Suppressor macrophage treated with lipopolysaccharide for 4 hours (primary cell): ENCODE measurements around the gene MBD5.

Experiments
- DNase-seq: peaks from one replicate; pipeline ENCODE4 v3.0.0-alpha.2; 2020

Gene MBD5

DNA sequence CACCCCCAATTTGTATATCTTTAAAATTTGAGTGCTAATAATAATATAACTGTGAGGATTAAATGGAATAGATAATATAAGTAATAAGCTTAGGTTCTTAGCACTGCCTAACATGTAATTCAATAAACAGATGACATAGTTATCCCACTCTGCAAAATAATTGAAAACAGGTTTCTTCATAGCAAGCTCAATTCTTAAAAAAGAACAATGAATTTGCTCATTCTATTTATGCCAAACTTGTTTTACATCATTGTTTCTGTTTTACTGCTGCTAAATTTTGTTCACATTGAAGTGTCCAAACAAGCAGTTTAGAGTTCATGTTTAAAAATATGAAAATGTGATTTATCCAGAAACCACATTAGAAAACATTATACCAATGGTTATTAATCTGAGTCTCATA, 217.0 kb downstream of the MBD5 start:
- no peak for DNase-seq

DNA sequence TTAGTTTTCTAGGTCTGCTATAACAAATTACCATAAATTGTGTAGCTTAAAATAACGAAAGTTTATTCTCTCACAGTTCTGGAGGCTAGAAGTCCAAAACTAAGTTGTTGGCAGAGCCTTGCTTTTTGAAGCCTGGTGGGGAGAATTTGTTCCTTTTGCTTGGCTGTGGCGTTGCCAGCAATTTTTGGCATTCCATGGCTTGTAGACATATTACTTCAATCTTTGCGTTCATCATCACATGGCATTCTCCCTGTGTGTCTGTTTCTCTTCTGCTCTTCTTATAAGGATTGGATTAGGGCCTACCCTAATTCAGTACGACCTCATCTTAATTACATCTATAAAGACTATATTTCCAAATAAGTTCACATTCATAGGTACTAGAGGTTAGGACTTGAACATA, 217.7 kb downstream of the MBD5 start:
- no peak for DNase-seq

- no peak for DNase-seq
Observed at GRCh38 chr2:148240838-148241237, 219.9 kb downstream of the MBD5 start.

DNA sequence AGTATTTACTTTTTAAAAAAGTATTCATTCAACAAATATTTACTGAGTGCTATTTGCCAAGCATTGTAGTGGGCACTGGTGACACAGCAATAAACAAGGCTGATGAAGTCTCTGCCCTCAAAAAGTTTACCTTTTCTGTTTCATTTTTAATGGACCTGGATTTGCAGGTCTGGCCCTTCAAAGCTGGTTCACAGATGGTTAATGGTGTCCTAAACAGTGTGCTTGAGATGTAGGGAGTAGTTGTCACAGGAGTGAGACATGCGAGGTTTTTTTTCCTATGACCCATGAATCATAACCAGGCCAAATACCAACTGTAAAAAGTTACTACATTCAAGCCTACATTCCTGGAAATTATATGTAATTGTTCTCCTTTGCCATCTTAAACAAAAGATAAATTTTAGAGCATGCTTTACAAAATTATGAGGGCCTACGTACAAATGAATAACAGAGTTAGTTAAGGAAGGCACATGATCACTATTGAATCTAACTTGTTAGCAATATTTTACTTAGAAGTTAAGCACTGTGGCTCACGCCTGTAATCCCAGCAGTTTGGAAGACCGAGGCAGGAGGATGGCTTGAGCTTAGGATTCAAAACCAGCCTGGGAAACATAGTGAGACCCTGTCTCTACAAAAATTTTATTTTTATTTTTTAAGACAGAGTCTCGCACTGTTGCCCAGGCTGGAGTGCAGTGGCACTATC, 223.9 kb downstream of the MBD5 start:
- DNase-seq = no peak

GRCh38 chr2:148251993-148252392, 231.1 kb downstream of the MBD5 start:
- no peak for DNase-seq

DNA sequence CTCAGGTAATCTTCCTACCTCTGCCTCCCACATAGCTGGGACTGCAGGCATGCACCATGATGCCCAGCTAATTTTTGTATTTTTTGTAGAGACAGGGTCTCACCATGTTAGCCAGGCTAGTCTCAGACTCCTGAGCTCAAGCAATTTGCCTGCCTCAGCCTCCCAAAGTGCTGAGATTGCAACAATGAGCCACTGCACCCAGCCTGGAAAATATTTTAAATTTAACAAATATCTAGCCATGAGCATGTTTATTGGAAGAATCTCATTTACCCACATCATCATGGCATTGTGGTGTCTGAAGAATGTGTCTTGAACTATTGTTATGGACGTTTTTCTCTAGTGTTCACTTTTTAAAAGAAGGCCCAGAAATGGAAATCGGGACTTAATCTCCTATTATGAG, 231.8 kb downstream of the MBD5 start:
- DNase-seq = no peak

DNA sequence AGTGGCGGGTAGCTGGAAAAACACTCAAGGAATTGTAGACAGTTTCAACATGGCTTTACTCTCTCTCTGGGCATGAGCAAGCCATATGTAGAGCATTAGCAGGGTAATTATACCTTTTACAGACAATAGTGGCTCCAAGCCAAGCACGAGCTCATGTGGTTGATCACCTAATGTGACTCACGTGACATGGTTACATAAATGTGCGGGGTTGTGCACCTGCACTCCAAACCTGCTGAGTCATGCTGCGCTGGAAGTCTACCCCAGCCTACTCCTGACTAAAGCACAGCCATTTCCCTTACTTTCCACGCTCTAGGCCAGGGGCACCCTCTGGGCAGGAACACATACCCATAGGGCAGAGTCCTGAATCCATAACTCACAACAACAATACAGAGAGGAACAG, 232.8 kb downstream of the MBD5 start:
- DNase-seq = no peak

DNA sequence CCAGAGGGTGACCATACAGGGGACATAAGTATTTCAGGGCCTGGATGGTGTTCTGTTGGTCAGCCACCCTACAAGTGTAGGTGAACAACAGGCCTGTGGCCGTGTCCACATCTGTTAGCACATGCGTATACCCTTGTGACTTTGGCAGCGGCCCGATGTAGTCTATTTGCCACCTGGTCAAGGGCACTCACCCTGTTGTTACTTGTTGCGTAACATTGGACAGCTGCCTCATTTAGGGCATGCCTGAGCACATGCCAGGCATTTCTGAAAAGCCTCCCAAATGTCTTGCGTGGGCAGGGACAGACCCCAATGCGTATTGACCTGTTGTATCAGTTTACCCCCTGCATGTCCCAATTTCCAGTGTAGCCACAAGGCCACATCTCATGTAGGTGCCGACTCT, 235.0 kb downstream of the MBD5 start:
- DNase-seq = no peak

GRCh38 chr2:148257276-148257675, 236.4 kb downstream of the MBD5 start:
- DNase-seq = no peak

GRCh38 chr2:148258124-148258523, 237.2 kb downstream of the MBD5 start:
- DNase-seq = no peak

DNA sequence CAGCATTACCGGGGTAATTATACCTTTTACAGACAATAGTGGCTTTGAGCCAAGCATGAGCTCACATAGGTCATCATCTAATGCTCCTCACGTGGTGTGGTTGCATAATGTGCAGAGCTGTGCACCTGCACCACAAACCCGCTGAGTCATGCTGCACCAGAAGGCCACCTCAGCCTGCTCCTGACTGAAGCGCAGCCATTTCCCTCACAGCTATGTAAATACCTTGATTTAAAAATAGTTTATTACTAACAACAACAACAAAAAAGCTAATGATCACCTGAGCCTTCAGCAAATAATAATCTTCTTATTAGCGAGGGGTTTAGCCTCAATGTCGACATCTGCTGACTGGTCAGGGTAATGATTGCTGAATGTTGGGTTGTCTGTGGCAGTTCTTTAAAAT, 238.8 kb downstream of the MBD5 start:
- no peak for DNase-seq

GRCh38 chr2:148263890-148264289, 243.0 kb downstream of the MBD5 start:
- DNase-seq = no peak

DNA sequence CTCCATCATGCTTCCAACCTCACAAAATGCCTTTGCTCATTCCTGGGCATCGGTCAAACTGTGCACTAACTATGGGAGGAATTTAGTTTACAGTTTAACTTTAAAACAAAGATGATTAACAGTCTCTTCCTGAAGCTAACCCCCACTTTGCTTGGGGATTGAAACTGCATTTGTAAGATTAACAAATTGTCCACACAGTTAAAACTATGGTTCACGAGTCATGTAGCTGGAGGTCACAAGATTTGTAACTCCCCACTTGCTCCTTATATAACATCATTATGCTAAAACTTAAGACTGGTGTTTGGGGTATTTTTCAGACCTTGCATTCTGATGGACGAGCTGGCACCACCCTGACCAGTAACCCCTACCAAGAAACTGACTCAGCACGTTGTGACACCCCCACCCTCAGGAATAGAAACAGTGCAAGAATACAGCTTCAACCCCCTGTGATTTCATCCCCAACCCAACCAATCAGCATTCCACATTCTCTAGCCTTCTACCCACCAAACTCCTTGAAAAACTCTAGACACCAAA, 252.3 kb downstream of the MBD5 start:
- no peak for DNase-seq

DNA sequence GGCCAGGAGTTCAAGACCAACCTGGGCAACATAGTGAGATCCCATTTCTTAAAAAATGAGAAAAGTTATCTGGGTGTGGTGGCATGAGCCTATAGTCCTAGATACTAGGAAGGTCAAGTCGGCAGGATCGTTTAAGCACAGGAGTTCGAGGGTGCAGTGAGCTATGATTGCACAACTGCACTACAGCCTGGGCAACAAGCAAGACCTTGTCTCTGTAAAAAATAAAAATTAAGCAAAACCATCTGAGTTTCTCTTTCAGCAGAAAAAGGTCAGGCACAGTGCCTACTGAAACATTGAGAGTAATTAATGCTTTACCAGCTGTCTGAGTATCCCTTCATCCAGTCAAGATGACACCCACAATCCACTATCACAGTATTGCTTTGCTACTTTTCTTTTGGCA, 258.3 kb downstream of the MBD5 start:
- DNase-seq = no peak

DNA sequence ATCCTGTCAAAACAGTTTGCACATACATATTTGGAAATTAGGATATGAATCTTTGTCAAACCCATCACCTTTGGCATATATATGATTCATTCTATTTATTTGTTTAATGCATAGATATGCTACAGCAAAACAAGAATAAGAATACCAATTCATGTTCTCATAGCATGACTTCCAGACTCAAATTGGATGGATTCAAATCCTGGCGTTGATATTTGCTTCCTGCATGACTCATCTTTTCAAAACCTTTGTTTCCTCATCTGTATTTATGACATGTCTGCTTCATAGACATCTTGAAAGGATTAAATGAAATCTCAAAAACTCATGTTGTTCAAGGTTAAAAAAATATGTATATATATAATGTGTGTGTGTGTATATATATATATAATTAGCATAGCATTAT, 261.3 kb downstream of the MBD5 start:
- DNase-seq = peak; percentile 2

DNA sequence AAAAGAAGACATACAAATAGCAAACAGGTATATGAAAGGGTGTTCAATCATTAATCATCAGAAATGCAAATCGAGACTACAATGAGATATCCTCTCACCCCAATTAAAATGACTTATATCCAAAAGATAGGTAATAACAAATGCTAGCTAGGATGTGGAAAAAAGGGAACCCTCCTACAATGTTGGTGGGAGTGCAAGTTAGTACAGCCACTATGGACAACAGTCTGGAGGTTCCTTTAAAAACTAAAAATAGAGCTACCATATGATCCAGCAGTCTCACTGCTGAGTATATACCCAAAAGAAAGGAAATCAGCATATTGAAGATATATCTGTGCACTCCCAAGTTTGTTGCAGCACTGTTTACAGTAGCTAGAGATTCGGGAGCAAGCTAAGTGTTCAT, 271.5 kb downstream of the MBD5 start:
- no peak for DNase-seq

- DNase-seq = peak; percentile 16
Observed at GRCh38 chr2:148298196-148298595, 277.3 kb downstream of the MBD5 start.

- DNase-seq = no peak
Observed at GRCh38 chr2:148299616-148300015, 278.7 kb downstream of the MBD5 start.

- DNase-seq = no peak
Observed at GRCh38 chr2:148300544-148300943, 279.7 kb downstream of the MBD5 start.

DNA sequence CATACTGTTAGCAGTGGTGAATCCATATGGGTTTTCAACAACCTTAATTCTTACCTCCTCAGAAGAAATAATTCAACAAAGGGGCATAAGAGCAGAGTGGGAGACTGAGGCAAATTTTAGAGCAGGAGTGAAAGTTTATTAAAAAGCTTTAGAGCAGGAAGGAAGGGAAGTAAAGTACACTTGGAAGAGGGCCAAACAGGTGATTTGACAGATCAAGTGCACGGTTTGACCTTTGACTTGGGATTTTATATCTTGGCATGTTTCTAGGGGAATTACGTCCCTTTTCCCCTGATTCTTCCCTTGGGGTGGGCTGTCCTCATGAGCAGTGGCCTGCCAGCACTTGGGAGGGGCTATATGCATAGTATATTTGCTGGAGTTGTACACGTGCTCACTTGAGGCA, 280.5 kb downstream of the MBD5 start:
- no peak for DNase-seq

- DNase-seq = no peak
Observed at GRCh38 chr2:148302526-148302925, 281.6 kb downstream of the MBD5 start.

DNA sequence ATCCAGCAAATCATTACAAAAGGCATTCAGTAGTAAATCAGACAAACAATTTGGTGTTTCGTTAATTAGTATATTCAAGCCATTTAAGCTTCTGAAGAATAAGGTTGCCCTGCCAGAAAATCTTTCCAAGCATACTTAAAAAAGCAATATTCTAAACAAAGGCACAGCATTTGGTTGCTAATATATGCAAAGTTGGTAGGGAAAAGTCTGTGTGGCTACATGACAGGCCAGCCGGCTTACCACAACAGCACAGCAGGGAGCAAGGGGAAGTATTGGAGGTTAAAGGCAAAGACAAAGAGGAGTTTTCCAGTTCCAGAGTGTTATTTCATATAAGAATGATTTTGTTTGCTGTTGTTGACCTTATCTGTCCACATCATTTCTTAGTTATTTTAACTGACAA, 282.3 kb downstream of the MBD5 start:
- no peak for DNase-seq

DNA sequence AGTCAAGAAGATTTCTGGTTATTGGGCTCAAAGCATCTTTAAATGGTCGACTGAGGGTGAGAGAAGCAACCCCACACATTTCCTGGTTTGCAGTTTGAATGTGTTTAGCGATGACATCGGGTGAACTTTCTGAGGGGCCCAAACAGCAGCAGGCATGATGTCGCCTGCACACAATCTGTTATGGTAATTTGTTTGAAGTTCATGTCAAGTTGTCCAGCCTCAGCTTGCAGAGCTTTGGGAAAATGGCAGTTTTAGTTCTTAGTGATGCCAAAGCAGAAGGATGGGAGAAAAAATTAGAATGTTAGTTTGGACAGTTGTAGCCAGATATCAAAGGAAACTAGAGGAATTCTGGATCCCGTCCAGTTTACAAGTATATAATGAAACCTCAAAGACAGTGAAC, 284.6 kb downstream of the MBD5 start:
- DNase-seq = no peak

GRCh38 chr2:148306027-148306426, 285.1 kb downstream of the MBD5 start:
- DNase-seq = no peak

DNA sequence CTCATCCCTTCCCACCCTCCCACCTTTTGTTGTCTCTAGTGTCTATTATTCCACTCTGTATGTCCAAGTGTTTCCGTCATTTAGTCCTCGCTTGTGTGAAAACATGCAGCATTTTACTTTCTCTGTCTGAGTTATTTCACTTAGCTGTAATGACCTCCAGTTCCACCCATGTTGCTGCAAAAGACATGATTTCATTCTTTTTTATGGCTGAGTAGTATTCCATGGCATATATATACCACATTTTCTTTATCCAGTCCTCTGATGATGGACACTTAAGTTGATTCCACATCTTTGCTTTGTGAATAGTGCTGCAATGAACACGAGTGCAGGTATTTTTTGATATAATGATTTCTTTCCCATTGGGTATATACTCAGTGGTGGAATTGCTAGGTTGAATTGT, 296.7 kb downstream of the MBD5 start:
- DNase-seq = no peak
